SU-DHL-6 (cell line): ENCODE data around the gene LIN52.

Source experiments
- H2AFZ ChIP-seq: fragments of 200-600 bp; sonication (generic); 2 replicates; pipeline ENCODE4 v1.6.1; 2014; ENCODE audit warnings: low read depth, mild to moderate bottlenecking, moderate library complexity, mixed read lengths, antibody characterized with exemption, low read length; ENCODE audit not compliant: severe bottlenecking
- H3F3A ChIP-seq: fragments of 200-600 bp; shearing (Covaris generic); 2 replicates; pipeline ENCODE4 v1.6.0; 2016; ENCODE audit warnings: antibody characterized with exemption, mild to moderate bottlenecking; ENCODE audit not compliant: insufficient read depth
- H3K27ac ChIP-seq: fragments of 200-600 bp; sonication (generic); 2 replicates; pipeline ENCODE4 v1.5.1; 2016; ENCODE audit warnings: low read depth, mild to moderate bottlenecking, low read length, moderate library complexity, mixed read lengths
- H3K27me3 ChIP-seq: fragments of 200-600 bp; sonication (generic), shearing (Covaris generic); 2 replicates; pipeline ENCODE4 v1.6.0; 2014; ENCODE audit warnings: mild to moderate bottlenecking, low read length
- H3K36me3 ChIP-seq: fragments of 200-600 bp; sonication (generic); 2 replicates; pipeline ENCODE4 v1.6.1; 2014; ENCODE audit warnings: mild to moderate bottlenecking, low read length, mixed read lengths
- H3K4me2 ChIP-seq: fragments of 300-600, 200-600 bp; shearing (Covaris generic), sonication (generic); 2 replicates; pipeline ENCODE4 v1.6.0; 2014; ENCODE audit warnings: low read length, low read depth, mild to moderate bottlenecking; ENCODE audit not compliant: poor library complexity, severe bottlenecking
- H3K4me3 ChIP-seq: fragments of 200-600 bp; sonication (generic); 2 replicates; pipeline ENCODE4 v1.5.1; 2014; ENCODE audit warnings: antibody characterized with exemption, low read length, mild to moderate bottlenecking, mixed read lengths; ENCODE audit not compliant: insufficient read depth, poor library complexity, severe bottlenecking
- H3K79me2 ChIP-seq: fragments of 200-600 bp; sonication (generic); 2 replicates; pipeline ENCODE4 v1.6.1; 2014; ENCODE audit warnings: mild to moderate bottlenecking, low read length, moderate library complexity; ENCODE audit not compliant: insufficient read depth
- H3K9ac ChIP-seq: fragments of 200-600 bp; sonication (generic); 2 replicates; pipeline ENCODE4 v1.7.0; 2014; ENCODE audit warnings: mild to moderate bottlenecking, low read length
- H3K9me2 ChIP-seq: fragments of 200-600 bp; sonication (generic); replicated peaks from 2 replicates; pipeline ENCODE4 v1.6.1; 2014; ENCODE audit warnings: low read length; ENCODE audit not compliant: insufficient read depth
- H3K9me3 ChIP-seq: fragments of 200-600 bp; sonication (generic); 2 replicates; pipeline ENCODE4 v1.6.1; 2014; ENCODE audit warnings: low read length, mixed read lengths; ENCODE audit not compliant: insufficient read depth
- H4K20me1 ChIP-seq: fragments of 200-600 bp; sonication (generic); 2 replicates; pipeline ENCODE4 v1.6.1; 2014; ENCODE audit warnings: low read depth, mild to moderate bottlenecking, antibody characterized with exemption, low read length, moderate library complexity, mixed read lengths
- CTCF ChIP-seq: fragments of 200-600 bp; sonication (generic); IDR thresholded peaks from one replicate; pipeline ENCODE4 v1.5.1; 2017; ENCODE audit warnings: antibody characterized with exemption, mild to moderate bottlenecking, low read length, moderate library complexity; ENCODE audit not compliant: insufficient read depth, poor library complexity, severe bottlenecking
- EZH2phosphoT487 ChIP-seq: fragments of 200-600 bp; sonication (generic), shearing (Covaris generic); conservative IDR thresholded peaks from 2 replicates; pipeline ENCODE4 v1.6.1; 2018; ENCODE audit warnings: mild to moderate bottlenecking, antibody characterized with exemption, low read length, moderate library complexity, mixed read lengths

LIN52 gene

GRCh38 chr14:74217672-74218448, 133.1 kb downstream of the LIN52 start:
- no peaks in the 10 kb centered on the region for H3K79me2 ChIP-seq
- no peak overlapping the region for H3K4me3 ChIP-seq
- H3K9me3 ChIP-seq: no peaks in the 10 kb centered on the region
- H2AFZ ChIP-seq: peak overlapping the region; percentile 61
- TF ChIP-seq CTCF (peak; percentile 97), EZH2phosphoT487 (no peak)
- H3K27ac ChIP-seq: no peak overlapping the region
- peak overlapping the region; percentile 29 for H3K4me2 ChIP-seq
- H3K27me3 ChIP-seq: no peaks in the 10 kb centered on the region
- no peaks in the 10 kb centered on the region for H3F3A ChIP-seq
- no peak overlapping the region for H3K9ac ChIP-seq
- no peaks in the 10 kb centered on the region for H4K20me1 ChIP-seq
- H3K36me3 ChIP-seq: no peaks in the 10 kb centered on the region
- H3K9me2 ChIP-seq: no peaks in the 10 kb centered on the region

GRCh38 chr14:74218462-74218861, 133.7 kb downstream of the LIN52 start:
- no peaks in the 10 kb centered on the region for H3K9me2 ChIP-seq
- no peaks in the 10 kb centered on the region for H3K9me3 ChIP-seq
- no peak overlapping the region for H2AFZ ChIP-seq
- H3K79me2 ChIP-seq: no peaks in the 10 kb centered on the region
- no peak overlapping the region for H3K4me2 ChIP-seq
- H3K9ac ChIP-seq: no peak overlapping the region
- no peaks in the 10 kb centered on the region for H3K27me3 ChIP-seq
- no peak overlapping the region for H3K4me3 ChIP-seq
- no peaks in the 10 kb centered on the region for H3K36me3 ChIP-seq
- no peaks in the 10 kb centered on the region for H4K20me1 ChIP-seq
- H3F3A ChIP-seq: no peaks in the 10 kb centered on the region
- TF ChIP-seq EZH2phosphoT487 (no peak), CTCF (no peak)
- no peak overlapping the region for H3K27ac ChIP-seq

GRCh38 chr14:74219277-74220205, 134.8 kb downstream of the LIN52 start:
- H3K79me2 ChIP-seq: no peaks in the 10 kb centered on the region
- no peak overlapping the region for H3K27ac ChIP-seq
- no peak overlapping the region for H2AFZ ChIP-seq
- H3K4me3 ChIP-seq: no peak overlapping the region
- no peaks in the 10 kb centered on the region for H3K9me2 ChIP-seq
- H3K36me3 ChIP-seq: no peaks in the 10 kb centered on the region
- no peaks in the 10 kb centered on the region for H3F3A ChIP-seq
- no peaks in the 10 kb centered on the region for H3K9me3 ChIP-seq
- TF ChIP-seq EZH2phosphoT487 (no peak), CTCF (no peak)
- no peaks in the 10 kb centered on the region for H3K27me3 ChIP-seq
- no peak overlapping the region for H3K4me2 ChIP-seq
- H3K9ac ChIP-seq: no peak overlapping the region
- no peaks in the 10 kb centered on the region for H4K20me1 ChIP-seq
